ENCODE results near the gene PHF21B. TPM values are rescaled to one million over a fixed set of nuclear protein-coding genes. Genes with fewer than 3 reads are reported as not detected.

PHF21B gene
- total RNA-seq, 1 experiment from 2014 or later, result not detected

DNA sequence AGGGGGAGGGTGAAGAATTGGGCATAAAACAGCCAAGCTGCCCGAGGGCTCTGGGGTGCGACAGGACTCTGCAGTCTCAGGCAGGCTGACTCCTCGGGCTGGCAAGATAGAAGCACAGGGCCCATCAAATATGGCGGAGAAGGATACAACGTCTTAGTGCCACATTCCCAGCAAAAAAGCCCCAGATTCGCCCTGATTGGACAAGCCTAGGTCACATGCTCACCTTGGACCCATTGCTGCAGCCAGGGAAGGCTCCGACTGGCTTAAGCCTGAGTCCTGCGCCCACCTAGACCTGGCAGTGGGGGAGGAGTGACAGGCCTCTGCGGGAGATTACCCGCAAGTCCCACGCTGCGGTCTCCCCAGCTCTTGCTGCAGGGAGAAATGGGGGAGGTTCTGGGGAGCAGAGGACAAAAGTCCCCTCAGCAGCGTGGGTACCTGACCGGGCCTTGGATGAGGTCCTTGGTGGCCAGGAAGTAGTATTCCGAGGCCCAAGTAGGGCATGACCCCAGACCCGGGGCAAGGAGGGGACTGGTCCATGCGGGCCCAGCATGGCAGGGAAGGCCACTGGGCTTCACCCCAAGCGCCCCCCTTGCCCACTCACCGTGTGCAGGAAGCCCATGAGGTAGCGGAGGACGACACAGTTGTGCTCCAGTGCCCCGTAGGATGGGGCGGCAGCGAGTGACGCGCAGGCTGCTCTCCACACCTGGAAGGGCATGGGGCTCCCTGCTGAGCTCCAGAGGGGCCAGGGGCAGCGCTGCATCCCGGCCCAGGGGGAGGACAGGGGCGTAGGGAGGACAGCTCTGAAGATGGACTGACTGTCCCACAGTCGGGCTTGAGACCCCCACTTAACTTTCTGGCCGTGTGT, 144.4 kb downstream of the PHF21B start:
- DNase-seq, result no peak
- CTCF ChIA-PET, result interaction anchor here (0.6 kb wide), 1 partner anchor 1849 kb away, joined by 3 read pairs; no protein-coding TSS in a partner anchor
- TF ChIP-seq, protein P1, sequence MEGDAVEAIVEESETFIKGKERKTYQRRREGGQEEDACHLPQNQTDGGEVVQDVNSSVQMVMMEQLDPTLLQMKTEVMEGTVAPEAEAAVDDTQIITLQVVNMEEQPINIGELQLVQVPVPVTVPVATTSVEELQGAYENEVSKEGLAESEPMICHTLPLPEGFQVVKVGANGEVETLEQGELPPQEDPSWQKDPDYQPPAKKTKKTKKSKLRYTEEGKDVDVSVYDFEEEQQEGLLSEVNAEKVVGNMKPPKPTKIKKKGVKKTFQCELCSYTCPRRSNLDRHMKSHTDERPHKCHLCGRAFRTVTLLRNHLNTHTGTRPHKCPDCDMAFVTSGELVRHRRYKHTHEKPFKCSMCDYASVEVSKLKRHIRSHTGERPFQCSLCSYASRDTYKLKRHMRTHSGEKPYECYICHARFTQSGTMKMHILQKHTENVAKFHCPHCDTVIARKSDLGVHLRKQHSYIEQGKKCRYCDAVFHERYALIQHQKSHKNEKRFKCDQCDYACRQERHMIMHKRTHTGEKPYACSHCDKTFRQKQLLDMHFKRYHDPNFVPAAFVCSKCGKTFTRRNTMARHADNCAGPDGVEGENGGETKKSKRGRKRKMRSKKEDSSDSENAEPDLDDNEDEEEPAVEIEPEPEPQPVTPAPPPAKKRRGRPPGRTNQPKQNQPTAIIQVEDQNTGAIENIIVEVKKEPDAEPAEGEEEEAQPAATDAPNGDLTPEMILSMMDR (IDR thresholded peaks at IDR 0.05; ENCODE audit: unreplicated experiment), result no peak
- peak overlapping the region; percentile 39 for H3K27ac Mint-ChIP-seq (ENCODE audit: unreplicated experiment)
- H3K4me1 Mint-ChIP-seq (ENCODE audit: low read depth, unreplicated experiment), result peaks cover 11% of the 10 kb centered on the region
- H3K36me3 Mint-ChIP-seq (ENCODE audit: insufficient read depth, unreplicated experiment), result peaks cover 47% of the 10 kb centered on the region
- intact Hi-C loops (cut with micrococcal nuclease; ENCODE audit: unreplicated experiment), result no loop called here
- H3K9me3 Mint-ChIP-seq (ENCODE audit: low read depth, unreplicated experiment), result no peaks in the 10 kb centered on the region
- no TSS peak for BruUV-seq (replicated peaks)
- no peaks in the 10 kb centered on the region for H3K27me3 Mint-ChIP-seq (ENCODE audit: unreplicated experiment)
- H3K4me3 Mint-ChIP-seq (ENCODE audit: low read depth, unreplicated experiment), result no peak overlapping the region

DNA sequence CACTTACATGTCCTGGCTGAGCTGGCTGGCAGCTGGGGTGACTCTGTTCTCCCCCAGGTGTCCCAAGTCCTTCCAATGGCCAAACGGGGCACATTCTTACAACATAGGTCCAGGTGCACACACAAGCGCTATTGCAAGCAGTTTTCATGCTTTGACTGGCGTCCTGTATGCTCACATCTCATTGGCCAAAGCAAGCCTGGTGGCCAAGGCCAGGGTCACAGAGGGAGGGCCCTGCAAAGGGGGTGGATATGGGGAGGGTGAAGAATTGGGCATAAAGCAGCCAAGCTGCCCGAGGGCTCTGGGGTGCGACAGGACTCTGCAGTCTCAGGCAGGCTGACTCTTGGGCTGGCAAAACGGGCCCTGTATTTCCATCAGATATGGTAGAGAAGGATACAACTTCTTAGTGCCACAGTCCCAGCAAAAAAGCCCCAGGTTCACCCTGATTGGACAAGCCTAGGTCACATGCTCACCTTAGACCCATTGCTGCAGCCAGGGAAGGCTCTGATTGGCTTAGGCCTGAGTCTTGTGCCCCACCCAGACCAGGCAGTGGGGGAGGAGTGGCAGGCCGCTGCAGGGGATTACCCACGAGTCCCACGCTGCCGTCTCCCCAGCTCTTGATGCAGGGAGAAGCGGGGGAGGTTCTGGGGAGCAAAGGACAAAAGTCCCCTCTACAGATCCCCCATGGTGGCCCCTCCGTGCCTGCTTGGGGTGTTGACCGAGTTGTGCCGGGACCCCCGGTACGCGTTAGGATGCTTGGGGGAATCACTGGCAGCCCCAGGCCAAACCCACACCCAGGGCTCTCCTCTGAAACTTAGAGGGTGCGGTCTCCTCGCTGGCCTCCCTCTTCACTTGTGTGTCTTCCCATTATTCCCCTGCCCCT, 146.6 kb downstream of the PHF21B start:
- Mint-ChIP-seq H3K4me1 (ENCODE audit: low read depth, unreplicated experiment) (peaks cover 11% of the 10 kb centered on the region), H3K4me3 (ENCODE audit: low read depth, unreplicated experiment) (no peak overlapping the region), H3K27ac (ENCODE audit: unreplicated experiment) (peak overlapping the region; percentile 65), H3K27me3 (ENCODE audit: unreplicated experiment) (no peaks in the 10 kb centered on the region), H3K9me3 (ENCODE audit: low read depth, unreplicated experiment) (no peaks in the 10 kb centered on the region), H3K36me3 (ENCODE audit: insufficient read depth, unreplicated experiment) (peaks cover 62% of the 10 kb centered on the region)
- TF ChIP-seq, protein P1 (IDR thresholded peaks at IDR 0.05; ENCODE audit: unreplicated experiment), result no peak
- BruUV-seq (replicated peaks), result no TSS peak
- intact Hi-C loops (cut with micrococcal nuclease; ENCODE audit: unreplicated experiment), result no loop called here
- no peak for DNase-seq
- CTCF ChIA-PET, result no interaction called here

DNA sequence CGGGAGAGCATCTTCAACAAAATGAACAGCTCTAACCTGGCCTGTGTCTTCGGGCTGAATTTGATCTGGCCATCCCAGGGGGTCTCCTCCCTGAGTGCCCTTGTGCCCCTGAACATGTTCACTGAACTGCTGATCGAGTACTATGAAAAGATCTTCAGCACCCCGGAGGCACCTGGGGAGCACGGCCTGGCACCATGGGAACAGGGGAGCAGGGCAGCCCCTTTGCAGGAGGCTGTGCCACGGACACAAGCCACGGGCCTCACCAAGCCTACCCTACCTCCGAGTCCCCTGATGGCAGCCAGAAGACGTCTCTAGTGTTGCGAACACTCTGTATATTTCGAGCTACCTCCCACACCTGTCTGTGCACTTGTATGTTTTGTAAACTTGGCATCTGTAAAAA, 147.5 kb downstream of the PHF21B start:
- DNase-seq, result no peak
- peaks cover 11% of the 10 kb centered on the region for H3K4me1 Mint-ChIP-seq (ENCODE audit: low read depth, unreplicated experiment)
- TF ChIP-seq, protein P1 (IDR thresholded peaks at IDR 0.05; ENCODE audit: unreplicated experiment), result no peak
- H3K36me3 Mint-ChIP-seq (ENCODE audit: insufficient read depth, unreplicated experiment), result peaks cover 65% of the 10 kb centered on the region
- no TSS peak for BruUV-seq (replicated peaks)
- no peak overlapping the region for H3K4me3 Mint-ChIP-seq (ENCODE audit: low read depth, unreplicated experiment)
- H3K9me3 Mint-ChIP-seq (ENCODE audit: low read depth, unreplicated experiment), result no peaks in the 10 kb centered on the region
- intact Hi-C loops (cut with micrococcal nuclease; ENCODE audit: unreplicated experiment), result no loop called here
- CTCF ChIA-PET, result no interaction called here
- no peaks in the 10 kb centered on the region for H3K27me3 Mint-ChIP-seq (ENCODE audit: unreplicated experiment)
- no peak overlapping the region for H3K27ac Mint-ChIP-seq (ENCODE audit: unreplicated experiment)

DNA sequence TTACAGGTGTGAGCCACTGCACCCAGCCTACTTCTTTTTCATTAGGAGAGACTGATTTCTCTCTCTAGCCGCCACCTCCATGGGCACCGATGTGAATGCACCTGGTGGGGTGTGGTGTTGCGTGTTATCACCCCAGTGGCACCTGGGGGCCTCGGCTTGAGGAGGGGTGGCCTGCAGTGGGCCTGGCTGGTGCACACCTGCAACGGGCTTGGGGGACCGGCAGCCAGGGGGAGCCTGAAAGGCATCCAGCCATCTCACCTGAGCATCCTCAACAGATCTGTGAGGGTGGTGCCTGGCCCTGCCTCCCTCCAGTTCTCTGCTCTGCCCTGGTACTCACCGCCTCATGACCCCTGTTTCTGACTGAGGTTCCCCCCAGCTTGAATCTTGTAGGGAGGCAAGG, 148.6 kb downstream of the PHF21B start:
- Mint-ChIP-seq H3K4me1 (ENCODE audit: low read depth, unreplicated experiment) (peaks cover 11% of the 10 kb centered on the region), H3K9me3 (ENCODE audit: low read depth, unreplicated experiment) (no peaks in the 10 kb centered on the region), H3K36me3 (ENCODE audit: insufficient read depth, unreplicated experiment) (peaks cover 63% of the 10 kb centered on the region), H3K27ac (ENCODE audit: unreplicated experiment) (no peak overlapping the region), H3K4me3 (ENCODE audit: low read depth, unreplicated experiment) (no peak overlapping the region), H3K27me3 (ENCODE audit: unreplicated experiment) (no peaks in the 10 kb centered on the region)
- DNase-seq, result no peak
- no TSS peak for BruUV-seq (replicated peaks)
- intact Hi-C loops (cut with micrococcal nuclease; ENCODE audit: unreplicated experiment), result no loop called here
- CTCF ChIA-PET, result no interaction called here
- TF ChIP-seq, protein P1 (IDR thresholded peaks at IDR 0.05; ENCODE audit: unreplicated experiment), result no peak

Measured in Calu3 (cell line).